SU-DHL-6 (cell line): ENCODE measurements around the gene FUT8.

Experiments used
- H2AFZ ChIP-seq: fragments of 200-600 bp; sonication (generic); 2 replicates; pipeline ENCODE4 v1.6.1; 2014; ENCODE audit warnings: low read depth, mild to moderate bottlenecking, moderate library complexity, mixed read lengths, antibody characterized with exemption, low read length; ENCODE audit not compliant: severe bottlenecking
- H3F3A ChIP-seq: fragments of 200-600 bp; shearing (Covaris generic); 2 replicates; pipeline ENCODE4 v1.6.0; 2016; ENCODE audit warnings: antibody characterized with exemption, mild to moderate bottlenecking; ENCODE audit not compliant: insufficient read depth
- H3K27ac ChIP-seq: fragments of 200-600 bp; sonication (generic); 2 replicates; pipeline ENCODE4 v1.5.1; 2016; ENCODE audit warnings: low read depth, mild to moderate bottlenecking, low read length, moderate library complexity, mixed read lengths
- H3K27me3 ChIP-seq: fragments of 200-600 bp; sonication (generic), shearing (Covaris generic); 2 replicates; pipeline ENCODE4 v1.6.0; 2014; ENCODE audit warnings: mild to moderate bottlenecking, low read length
- H3K36me3 ChIP-seq: fragments of 200-600 bp; sonication (generic); 2 replicates; pipeline ENCODE4 v1.6.1; 2014; ENCODE audit warnings: mild to moderate bottlenecking, low read length, mixed read lengths
- H3K4me2 ChIP-seq: fragments of 300-600, 200-600 bp; shearing (Covaris generic), sonication (generic); 2 replicates; pipeline ENCODE4 v1.6.0; 2014; ENCODE audit warnings: low read length, low read depth, mild to moderate bottlenecking; ENCODE audit not compliant: poor library complexity, severe bottlenecking
- H3K4me3 ChIP-seq: fragments of 200-600 bp; sonication (generic); 2 replicates; pipeline ENCODE4 v1.5.1; 2014; ENCODE audit warnings: antibody characterized with exemption, low read length, mild to moderate bottlenecking, mixed read lengths; ENCODE audit not compliant: insufficient read depth, poor library complexity, severe bottlenecking
- H3K79me2 ChIP-seq: fragments of 200-600 bp; sonication (generic); 2 replicates; pipeline ENCODE4 v1.6.1; 2014; ENCODE audit warnings: mild to moderate bottlenecking, low read length, moderate library complexity; ENCODE audit not compliant: insufficient read depth
- H3K9ac ChIP-seq: fragments of 200-600 bp; sonication (generic); 2 replicates; pipeline ENCODE4 v1.7.0; 2014; ENCODE audit warnings: mild to moderate bottlenecking, low read length
- H3K9me2 ChIP-seq: fragments of 200-600 bp; sonication (generic); replicated peaks from 2 replicates; pipeline ENCODE4 v1.6.1; 2014; ENCODE audit warnings: low read length; ENCODE audit not compliant: insufficient read depth
- H3K9me3 ChIP-seq: fragments of 200-600 bp; sonication (generic); 2 replicates; pipeline ENCODE4 v1.6.1; 2014; ENCODE audit warnings: low read length, mixed read lengths; ENCODE audit not compliant: insufficient read depth
- H4K20me1 ChIP-seq: fragments of 200-600 bp; sonication (generic); 2 replicates; pipeline ENCODE4 v1.6.1; 2014; ENCODE audit warnings: low read depth, mild to moderate bottlenecking, antibody characterized with exemption, low read length, moderate library complexity, mixed read lengths
- CTCF ChIP-seq: fragments of 200-600 bp; sonication (generic); IDR thresholded peaks from one replicate; pipeline ENCODE4 v1.5.1; 2017; ENCODE audit warnings: antibody characterized with exemption, mild to moderate bottlenecking, low read length, moderate library complexity; ENCODE audit not compliant: insufficient read depth, poor library complexity, severe bottlenecking
- EZH2phosphoT487 ChIP-seq: fragments of 200-600 bp; sonication (generic), shearing (Covaris generic); conservative IDR thresholded peaks from 2 replicates; pipeline ENCODE4 v1.6.1; 2018; ENCODE audit warnings: mild to moderate bottlenecking, antibody characterized with exemption, low read length, moderate library complexity, mixed read lengths

The FUT8 gene

DNA sequence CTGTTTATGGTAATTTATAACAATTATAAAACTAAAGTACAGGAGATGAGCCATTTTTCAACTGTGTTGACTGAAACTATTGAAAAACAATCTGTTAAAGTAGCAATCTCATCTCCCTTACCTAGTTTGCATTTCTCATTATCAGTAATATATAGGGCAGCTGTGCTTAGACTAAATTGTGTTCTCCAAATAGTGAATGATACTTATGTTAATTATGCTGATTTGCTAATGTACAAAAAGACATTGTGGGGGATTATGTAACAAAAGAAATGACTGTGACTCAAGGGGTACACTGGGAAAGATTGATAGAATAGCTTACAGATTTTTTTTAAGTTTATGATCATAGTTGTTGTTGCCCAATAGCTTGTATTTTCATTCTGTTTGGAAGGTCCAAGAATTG, 207.7 kb downstream of the FUT8 start:
- Histone ChIP-seq H3K4me2 (no peak overlapping the region), H3K9me3 (no peaks in the 10 kb centered on the region), H3K36me3 (peaks cover 10% of the 10 kb centered on the region; the same call in 1 of the 2 replicates), H3K9ac (no peak overlapping the region), H3K79me2 (no peaks in the 10 kb centered on the region), H3F3A (no peaks in the 10 kb centered on the region), H2AFZ (no peak overlapping the region), H4K20me1 (no peaks in the 10 kb centered on the region), H3K9me2 (no peaks in the 10 kb centered on the region), H3K27ac (no peak overlapping the region), H3K4me3 (no peak overlapping the region), H3K27me3 (no peaks in the 10 kb centered on the region)
- TF ChIP-seq CTCF: no peak
- TF ChIP-seq EZH2phosphoT487: no peak

- Histone ChIP-seq H3K27ac (no peak overlapping the region), H4K20me1 (no peaks in the 10 kb centered on the region), H3F3A (no peaks in the 10 kb centered on the region), H3K79me2 (no peaks in the 10 kb centered on the region), H2AFZ (no peak overlapping the region), H3K4me3 (no peak overlapping the region), H3K9ac (no peak overlapping the region), H3K36me3 (no peaks in the 10 kb centered on the region), H3K9me3 (no peaks in the 10 kb centered on the region), H3K4me2 (no peak overlapping the region), H3K9me2 (no peaks in the 10 kb centered on the region), H3K27me3 (no peaks in the 10 kb centered on the region)
- TF ChIP-seq EZH2phosphoT487: no peak
- no peak for TF ChIP-seq CTCF
Measured at GRCh38 chr14:65622703-65623102, 210.2 kb downstream of the FUT8 start.

GRCh38 chr14:65623759-65624158, 211.2 kb downstream of the FUT8 start:
- Histone ChIP-seq H3K27ac (no peak overlapping the region), H3F3A (no peaks in the 10 kb centered on the region), H3K4me2 (no peak overlapping the region), H3K9me2 (no peaks in the 10 kb centered on the region), H3K9ac (no peak overlapping the region), H3K27me3 (no peaks in the 10 kb centered on the region), H4K20me1 (no peaks in the 10 kb centered on the region), H3K9me3 (no peaks in the 10 kb centered on the region), H3K79me2 (no peaks in the 10 kb centered on the region), H3K4me3 (no peak overlapping the region), H3K36me3 (no peaks in the 10 kb centered on the region), H2AFZ (no peak overlapping the region)
- no peak for TF ChIP-seq EZH2phosphoT487
- no peak for TF ChIP-seq CTCF

GRCh38 chr14:65627315-65627714, 214.8 kb downstream of the FUT8 start:
- Histone ChIP-seq H3K9ac (no peak overlapping the region), H3F3A (peaks cover 18% of the 10 kb centered on the region), H3K27me3 (no peaks in the 10 kb centered on the region), H3K79me2 (no peaks in the 10 kb centered on the region), H3K4me3 (no peak overlapping the region), H3K9me2 (no peaks in the 10 kb centered on the region), H3K4me2 (no peak overlapping the region), H2AFZ (no peak overlapping the region), H3K9me3 (no peaks in the 10 kb centered on the region), H3K27ac (no peak overlapping the region), H3K36me3 (no peaks in the 10 kb centered on the region; the same call in 1 of the 2 replicates), H4K20me1 (no peaks in the 10 kb centered on the region)
- TF ChIP-seq EZH2phosphoT487 (no peak), CTCF (no peak)
